GM10248 (cell line): ENCODE measurements around the gene SLC16A13.

Experiments
- CTCF ChIA-PET: fragments of 300-600 bp; sonication (Branson Sonifier 250); formaldehyde crosslinking; extraction: SDS; loops from one replicate; lab custom pipeline; 2021; ENCODE audit warnings: antibody characterized with exemption; lab: Yijun Ruan, JAX
- POLR2A ChIA-PET: fragments of 350-650 bp; sonication (Branson Sonifier 250); formaldehyde crosslinking; extraction: SDS; loops from one replicate; lab custom pipeline; 2020; ENCODE audit warnings: antibody characterized with exemption; lab: Yijun Ruan, JAX
- DNase-seq: peaks from one replicate; pipeline ENCODE4 v3.0.0; 2012; ENCODE audit errors: extremely low spot score
- CTCF ChIP-seq: IDR thresholded peaks from 2 replicates; pipeline ENCODE4 v1.5.1; 2012; ENCODE audit warnings: mild to moderate bottlenecking, low read depth; ENCODE audit errors: extremely low read depth, missing control alignments, control extremely low read depth

The SLC16A13 gene

GRCh38 chr17:7010523-7010922, 25.3 kb upstream of the SLC16A13 start:
- ChIA-PET CTCF (interaction anchor here (1.1 to 4.7 kb wide), 4 partner anchors 11 to 100 kb away, joined by 4 to 29 read pairs (median 6); no protein-coding TSS in a partner anchor), POLR2A (interaction anchor here (0.6 kb wide), 1 partner anchor 135 kb away, joined by 3 read pairs; no protein-coding TSS in a partner anchor)
- DNase-seq = no peak
- no peak for TF ChIP-seq CTCF

GRCh38 chr17:7011415-7011814, 24.4 kb upstream of the SLC16A13 start:
- CTCF ChIA-PET = interaction anchor here (1.8 to 4.7 kb wide), 3 partner anchors 10 to 101 kb away, joined by 6 to 29 read pairs (median 7); no protein-coding TSS in a partner anchor
- POLR2A ChIA-PET = interaction anchor here (0.6 kb wide), 1 partner anchor 134 kb away, joined by 3 read pairs; no protein-coding TSS in a partner anchor
- DNase-seq = no peak
- no peak for TF ChIP-seq CTCF

GRCh38 chr17:7011942-7012254, 23.9 kb upstream of the SLC16A13 start:
- POLR2A ChIA-PET = interaction anchor here (0.5 kb wide), 1 partner anchor 220 kb away, joined by 5 read pairs; no protein-coding TSS in a partner anchor

GRCh38 chr17:7014261-7014994, 21.4 kb upstream of the SLC16A13 start:
- ChIA-PET POLR2A (interaction anchor here (1.0 kb wide), 1 partner anchor 9 kb away, joined by 5 read pairs; no protein-coding TSS in a partner anchor), CTCF (interaction anchor here (0.6 to 2.3 kb wide), 6 partner anchors 11 to 171 kb away, joined by 3 to 15 read pairs (median 4); no protein-coding TSS in a partner anchor)
- TF ChIP-seq CTCF = peak; percentile 83
- DNase-seq = peak; percentile 92

More at GRCh38 chr17:7011942-7012254, 23.9 kb upstream of the SLC16A13 start:
- DNase-seq = no peak
- no peak for TF ChIP-seq CTCF
- CTCF ChIA-PET = interaction anchor here (1.1 to 4.7 kb wide), 4 partner anchors 9 to 101 kb away, joined by 3 to 29 read pairs (median 6); no protein-coding TSS in a partner anchor

- TF ChIP-seq CTCF = no peak
- DNase-seq = peak; percentile 52
- ChIA-PET POLR2A (interaction anchor here (0.6 to 1.0 kb wide), 3 partner anchors 8 to 206 kb away, joined by 3 to 5 read pairs (median 3); no protein-coding TSS in a partner anchor), CTCF (interaction anchor here (0.6 to 2.3 kb wide), 8 partner anchors 11 to 172 kb away, joined by 3 to 15 read pairs (median 6); no protein-coding TSS in a partner anchor)
Measured at GRCh38 chr17:7014995-7015958, 20.5 kb upstream of the SLC16A13 start.

GRCh38 chr17:7016418-7016817, 19.4 kb upstream of the SLC16A13 start:
- CTCF ChIA-PET = interaction anchor here (1.0 to 2.3 kb wide), 8 partner anchors 13 to 174 kb away, joined by 3 to 15 read pairs (median 4); partner anchors contain the start of gene SLC16A13

More at GRCh38 chr17:7016418-7016817, 19.4 kb upstream of the SLC16A13 start:
- TF ChIP-seq CTCF = no peak
- DNase-seq = no peak
- POLR2A ChIA-PET = no interaction called here
